HCT116 (cell line): ENCODE measurements around the gene SPAG6.

Experiments
- ATF3 ChIP-seq: IDR thresholded peaks from 2 replicates; pipeline ENCODE4 v1.6.1; 2012
- CTCF ChIP-seq, 3 experiments: fragments of 200-600 bp in 1 of 3; sonication (generic) in 1 of 3; IDR thresholded peaks in 2 of 3; conservative IDR thresholded peaks in 1 of 3; 2 replicates each; pipeline ENCODE4 v1.5.1; 2012 to 2017; ENCODE audit warnings: low read depth in 2 of 3, low read length in 2 of 3, antibody characterized with exemption in 1 of 3, borderline replicate concordance in 1 of 3, control low read depth in 1 of 3, mild to moderate bottlenecking in 1 of 3, mixed read lengths in 1 of 3, mixed run types in 1 of 3, moderate library complexity in 1 of 3; ENCODE audit not compliant: insufficient read depth in 1 of 3
- EZH2 ChIP-seq: fragments of 200-600 bp; sonication (generic); IDR thresholded peaks from 2 replicates; pipeline ENCODE4 v1.6.1; 2017; ENCODE audit warnings: antibody characterized with exemption, mixed run types
- FOSL1 ChIP-seq: IDR thresholded peaks from 2 replicates; pipeline ENCODE4 v1.6.1; 2012; ENCODE audit warnings: low read depth
- POLR2A ChIP-seq: IDR thresholded peaks from 2 replicates; pipeline ENCODE4 v1.7.0; 2011; ENCODE audit warnings: borderline replicate concordance; ENCODE audit not compliant: insufficient read depth, insufficient read length; ENCODE audit errors: extremely low read depth
- POLR2AphosphoS5 ChIP-seq: IDR thresholded peaks from 2 replicates; pipeline ENCODE4 v1.6.1; 2011; ENCODE audit warnings: mild to moderate bottlenecking, low read depth, low read length, moderate library complexity
- ZNF274 ChIP-seq: fragments of 200-500 bp; sonication (Bioruptor generic); IDR thresholded peaks from 2 replicates; pipeline ENCODE4 v1.6.1; 2014; ENCODE audit warnings: mild to moderate bottlenecking, low read depth, low read length, inconsistent platforms

GRCh38 chr10:22319547-22319979 is 25.7 kb upstream of the SPAG6 start:
- TF ChIP-seq ATF3 (no peak), EZH2 (no peak), CTCF (IDR thresholded peaks at IDR 0.05 in 2 of 3, conservative IDR thresholded peaks at IDR 0.05 in 1 of 3; ENCODE audit: borderline replicate concordance in 1 of 3, insufficient read depth in 1 of 3, low read depth in 2 of 3, low read length in 2 of 3) (no peak), POLR2A (no peak), FOSL1 (no peak), ZNF274 (no peak), POLR2AphosphoS5 (no peak)
